GM12872 (cell line): Measurements from ENCODE around the gene SH3D19.

Source experiments
- CTCF ChIP-seq: IDR thresholded peaks from 3 replicates; pipeline ENCODE4 v1.5.1; 2011; ENCODE audit warnings: low read depth, mild to moderate bottlenecking, low read length, moderate library complexity; ENCODE audit not compliant: insufficient read depth

The SH3D19 gene

GRCh38 chr4:151139814-151140213 lies 185.6 kb downstream of the SH3D19 start:
- no peak for TF ChIP-seq CTCF

GRCh38 chr4:151133311-151133710 lies 192.1 kb downstream of the SH3D19 start:
- no peak for TF ChIP-seq CTCF

- no peak for TF ChIP-seq CTCF
Measured at GRCh38 chr4:151129796-151130195, 195.6 kb downstream of the SH3D19 start.

GRCh38 chr4:151117371-151117962 lies 207.9 kb downstream of the SH3D19 start:
- TF ChIP-seq CTCF, result peak; percentile 75

GRCh38 chr4:151114986-151115385 lies 210.4 kb downstream of the SH3D19 start:
- TF ChIP-seq CTCF, result no peak

GRCh38 chr4:151114338-151114737 lies 211.1 kb downstream of the SH3D19 start:
- TF ChIP-seq CTCF, result no peak

- TF ChIP-seq CTCF, result no peak
Measured at GRCh38 chr4:151110236-151110635, 215.2 kb downstream of the SH3D19 start.
